ENCODE data around the gene CHST5. TPM values are rescaled to one million over a fixed set of nuclear protein-coding genes. Genes with fewer than 3 reads are reported as not detected.

Gene CHST5
- total and polyA plus RNA-seq, 2 experiments from 2014 or later, result not detected

GRCh38 chr16:75566040-75566757, 30.3 kb upstream of the CHST5 start, which contains the start of gene GABARAPL2:
GABARAPL2 (plus strand) TSS chr16:75566379; CDS start chr16:75566487, 108 bp downstream.
- ATAC-seq (peak; percentile 82), DNase-seq (ENCODE audit: low spot score) (peak; percentile 97)
- Histone ChIP-seq H3K27me3 (ENCODE audit: insufficient read depth) (no peaks in the 10 kb centered on the region), H3K9me2 (ENCODE audit: insufficient read depth) (no peaks in the 10 kb centered on the region), H2AFZ (peak within 1 kb of the TSS; percentile 100), H3K36me3 (ENCODE audit: insufficient read depth) (peaks cover 24% of the 10 kb centered on the region; the same call in 1 of the 2 replicates), H3K79me2 (replicated peaks; ENCODE audit: insufficient read depth) (peaks cover 21% of the 10 kb centered on the region), H3K4me3 (peak within 1 kb of the TSS; percentile 99), H3K27ac (ENCODE audit: low read depth) (no peak within 1 kb of the TSS), H3K4me1 (ENCODE audit: insufficient read depth) (peaks cover 24% of the 10 kb centered on the region), H3F3A (replicated peaks; ENCODE audit: low read depth) (peaks cover 3% of the 10 kb centered on the region; the same call in 1 of the 2 replicates), H3K4me2 (peak within 1 kb of the TSS; percentile 99), H4K20me1 (replicated peaks; ENCODE audit: insufficient read depth) (peaks cover 17% of the 10 kb centered on the region)
- peaks cover 10% of the 10 kb centered on the region for H3K27me3 Mint-ChIP-seq (ENCODE audit: insufficient read depth, low read depth, poor library complexity)
- H3K9me3 Mint-ChIP-seq, result no peaks in the 10 kb centered on the region
- TF ChIP-seq CTCF (conservative IDR thresholded peaks at IDR 0.05; ENCODE audit: low read depth in 2 of 2), result no peak
- no peak for TF ChIP-seq JUNB (IDR thresholded peaks at IDR 0.05; ENCODE audit: unreplicated experiment)
- no peak for TF ChIP-seq ETS1 (IDR thresholded peaks at IDR 0.05)
- peak; percentile 94 for TF ChIP-seq POLR2AphosphoS5 (IDR thresholded peaks at IDR 0.05; ENCODE audit: low read depth)
- no peak for TF ChIP-seq STAT1 (IDR thresholded peaks at IDR 0.05; ENCODE audit: unreplicated experiment)
- TF ChIP-seq ZNF331 (CRISPR knock-in tag; IDR thresholded peaks at IDR 0.05; ENCODE audit: low read depth), result no peak
- no peak for TF ChIP-seq ZNF462 (CRISPR knock-in tag; IDR thresholded peaks at IDR 0.05)
- TF ChIP-seq CREB1 (CRISPR knock-in tag; IDR thresholded peaks at IDR 0.05; ENCODE audit: low read depth), result peak; percentile 67
- TF ChIP-seq EZH2phosphoT487 (IDR thresholded peaks at IDR 0.05; ENCODE audit: unreplicated experiment), result no peak
- TF ChIP-seq NANOG (IDR thresholded peaks at IDR 0.05; ENCODE audit: borderline replicate concordance), result no peak
- H3K4me3 Mint-ChIP-seq, result peak within 1 kb of the TSS; percentile 93
- H3K36me3 Mint-ChIP-seq (ENCODE audit: low read depth), result peaks cover 20% of the 10 kb centered on the region
- peaks cover 27% of the 10 kb centered on the region for H3K4me1 Mint-ChIP-seq
- H3K27ac Mint-ChIP-seq, result peak within 1 kb of the TSS; percentile 83

Data from GM23338 (cell line).